ENCODE measurements around the gene PTPRG.

Gene PTPRG

DNA sequence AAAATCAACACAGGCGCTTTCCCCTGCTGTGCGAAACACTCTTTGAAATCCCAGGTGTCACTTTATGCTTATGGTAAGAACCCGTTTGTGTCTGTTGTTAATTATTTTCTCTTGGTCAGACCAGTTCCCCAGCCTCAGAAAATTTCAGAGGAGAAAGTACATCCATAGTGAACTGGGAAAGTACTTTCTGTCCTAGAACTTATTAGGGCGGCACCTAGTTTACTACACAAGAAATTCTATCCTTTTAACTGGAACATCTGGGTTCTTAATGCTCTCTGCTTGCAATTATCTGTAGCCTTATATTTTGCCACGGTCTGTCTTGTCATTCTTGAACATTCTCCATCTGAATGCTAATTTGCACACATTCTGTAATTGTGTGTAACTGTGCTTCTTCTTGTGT is 215.0 kb downstream of the PTPRG start:
- DNase-seq, result no peak

DNA sequence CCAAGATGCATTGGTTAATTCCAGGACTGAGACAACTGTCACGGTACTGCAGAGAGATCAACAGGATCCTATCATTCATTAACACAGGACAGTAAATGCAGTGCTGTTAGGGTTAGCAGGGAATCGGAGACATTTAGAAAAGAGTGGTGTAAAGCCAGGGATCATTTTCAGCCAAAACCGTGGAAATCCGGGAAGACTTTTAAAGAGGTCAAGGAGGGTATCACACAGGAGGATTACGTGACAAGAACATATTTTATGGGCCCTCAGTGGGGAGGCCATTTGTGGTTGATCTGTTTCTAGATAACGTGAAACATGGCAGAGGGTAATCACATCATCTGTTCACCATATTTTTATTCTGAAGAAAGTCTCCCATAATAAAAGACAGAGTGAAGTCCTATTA is 216.1 kb downstream of the PTPRG start:
- no peak for DNase-seq

DNA sequence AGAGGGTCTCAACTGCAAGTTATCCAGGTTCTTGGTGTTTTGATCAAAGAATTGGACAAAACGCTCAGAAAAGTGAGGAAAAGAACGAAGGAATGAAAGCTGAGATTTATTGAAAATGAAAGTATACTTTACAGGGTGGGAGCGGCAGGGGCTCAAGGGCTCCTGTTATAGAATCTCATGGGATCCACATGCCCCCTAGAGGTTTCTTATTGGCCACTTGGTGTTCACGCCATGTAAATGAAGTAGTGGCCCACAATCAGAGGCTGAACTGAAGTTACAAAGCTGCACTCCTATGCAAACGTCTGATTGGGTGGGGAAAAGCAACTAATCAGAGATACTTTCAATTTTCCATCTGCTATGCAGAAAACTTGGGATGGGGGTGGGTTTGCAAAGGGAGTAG is 216.7 kb downstream of the PTPRG start:
- DNase-seq, result no peak

DNA sequence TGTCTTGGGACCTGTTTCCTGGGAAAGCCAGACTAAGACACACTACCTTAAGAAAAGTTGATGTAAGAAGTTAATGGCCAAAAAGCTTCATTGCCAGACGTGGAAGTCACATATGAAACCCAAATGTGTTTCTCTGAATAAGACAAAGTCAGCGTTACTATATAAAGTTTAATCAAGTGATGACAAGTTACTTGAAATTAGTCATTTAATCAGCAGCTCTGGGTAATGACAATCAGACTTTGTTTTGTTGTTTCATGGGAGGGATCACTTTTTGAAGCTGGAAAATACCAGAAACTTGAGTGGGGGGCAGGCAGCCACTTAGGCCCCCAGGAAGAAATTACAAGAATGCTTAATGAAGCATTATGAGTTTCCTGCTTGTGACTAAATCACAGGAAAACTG is 218.6 kb downstream of the PTPRG start:
- DNase-seq, result no peak

DNA sequence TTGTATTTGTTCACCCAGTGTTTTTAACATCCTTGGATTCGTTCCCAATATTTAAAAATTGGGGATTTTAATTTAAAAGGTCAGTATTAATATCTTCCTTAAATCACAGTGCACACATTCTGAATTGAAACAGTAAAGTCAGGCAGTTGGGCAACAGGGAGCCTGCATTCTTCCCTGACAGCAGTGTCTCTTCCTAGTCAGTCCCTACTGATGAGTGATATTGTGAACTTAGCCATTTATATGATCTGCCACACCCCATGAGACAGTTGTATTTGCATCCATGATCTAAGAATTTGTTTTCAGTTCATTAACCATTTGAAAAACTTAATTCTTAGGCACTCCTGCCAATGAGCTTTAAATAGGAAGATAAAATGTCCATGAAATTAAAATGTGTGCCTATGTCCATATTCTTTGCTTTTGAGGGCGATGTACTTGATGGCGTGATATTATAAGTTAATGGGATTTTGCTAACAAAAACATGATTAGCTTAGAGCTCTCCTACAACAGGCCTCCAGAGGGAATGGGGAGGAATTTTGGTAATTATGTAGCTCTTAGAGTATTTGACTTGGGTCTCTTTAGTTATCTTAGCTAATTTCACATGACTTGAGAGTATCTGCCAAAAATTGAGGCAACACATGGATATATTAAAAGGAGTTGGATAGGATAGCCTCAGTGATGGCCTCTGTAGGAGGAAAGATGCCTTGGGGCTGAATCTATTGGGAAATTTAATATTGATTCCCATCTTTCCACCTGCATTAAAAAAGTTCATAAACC is 219.3 kb downstream of the PTPRG start:
- no peak for DNase-seq

DNA sequence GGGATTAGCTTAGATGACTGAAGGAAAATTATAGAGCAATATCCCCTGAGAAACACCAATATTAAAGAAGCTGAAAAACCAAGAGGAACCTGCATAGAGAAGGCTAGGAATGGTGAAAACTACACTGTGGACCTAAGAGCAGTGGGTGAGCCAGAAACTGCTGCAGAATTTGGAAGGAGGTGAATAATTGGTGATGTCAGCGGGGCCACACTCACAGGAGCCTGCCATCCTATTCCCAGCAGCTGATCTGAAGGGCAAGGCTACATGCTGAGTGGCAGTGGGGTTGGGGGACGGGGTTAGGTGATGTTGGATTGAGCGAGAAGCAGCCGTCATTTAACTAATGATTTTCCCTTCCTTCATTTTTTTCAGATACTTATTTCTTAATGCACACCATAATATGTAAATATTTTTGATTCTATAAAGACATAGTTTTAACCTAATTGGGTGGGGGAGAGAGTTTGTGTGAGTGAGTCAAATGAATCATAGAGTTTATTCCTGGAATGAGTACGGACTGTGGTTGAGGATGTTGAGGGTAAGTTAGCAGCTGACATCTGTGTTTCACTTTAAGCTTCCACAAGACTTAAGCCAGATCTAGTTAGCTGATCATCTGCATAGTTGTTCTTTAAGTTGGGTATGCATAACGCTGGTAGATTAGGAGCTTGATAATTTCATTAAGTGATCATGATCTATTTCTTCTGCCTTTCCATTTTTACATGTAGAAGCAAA is 222.8 kb downstream of the PTPRG start:
- DNase-seq, result no peak

DNA sequence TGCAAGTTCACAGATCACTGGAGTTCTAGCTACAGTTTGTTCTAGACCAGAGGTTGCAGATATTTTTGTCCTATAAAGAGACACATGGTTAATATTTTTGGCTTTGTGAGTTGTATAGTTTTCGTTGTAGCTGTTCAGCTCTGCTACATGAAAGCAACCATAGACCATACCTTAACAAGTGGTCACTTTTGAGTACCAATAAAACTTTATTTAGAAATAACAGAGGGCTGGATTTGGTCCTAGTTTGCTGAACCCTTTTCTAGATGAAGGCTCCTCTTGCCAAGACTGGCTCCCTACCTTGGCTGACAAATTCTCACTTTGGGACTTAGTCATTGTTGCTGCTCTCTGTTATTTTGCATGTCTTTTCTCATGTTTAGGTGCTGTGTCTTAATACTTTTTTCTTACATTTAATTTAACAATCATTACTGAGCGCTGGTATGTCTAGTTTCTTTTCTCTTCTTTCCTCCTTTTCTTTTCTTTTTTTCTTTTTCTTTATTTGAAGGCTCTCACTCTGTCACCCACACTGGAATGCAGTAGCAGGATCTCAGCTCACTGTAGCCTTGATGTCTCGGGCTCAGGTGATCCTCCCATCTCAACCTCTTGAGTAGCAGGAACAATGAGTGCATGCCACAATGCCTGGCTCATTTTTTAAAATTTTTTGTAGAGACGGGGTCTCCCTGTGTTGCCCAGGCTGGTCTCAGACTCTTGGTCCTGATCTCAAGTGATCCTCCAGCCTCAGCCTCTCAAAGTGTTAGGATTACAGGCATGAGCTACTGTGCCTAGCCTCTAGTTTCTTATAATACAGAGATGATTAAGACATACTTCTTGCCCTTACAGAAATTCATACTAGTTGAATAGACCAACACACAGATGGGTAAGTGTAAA is 227.5 kb downstream of the PTPRG start:
- DNase-seq, result no peak

DNA sequence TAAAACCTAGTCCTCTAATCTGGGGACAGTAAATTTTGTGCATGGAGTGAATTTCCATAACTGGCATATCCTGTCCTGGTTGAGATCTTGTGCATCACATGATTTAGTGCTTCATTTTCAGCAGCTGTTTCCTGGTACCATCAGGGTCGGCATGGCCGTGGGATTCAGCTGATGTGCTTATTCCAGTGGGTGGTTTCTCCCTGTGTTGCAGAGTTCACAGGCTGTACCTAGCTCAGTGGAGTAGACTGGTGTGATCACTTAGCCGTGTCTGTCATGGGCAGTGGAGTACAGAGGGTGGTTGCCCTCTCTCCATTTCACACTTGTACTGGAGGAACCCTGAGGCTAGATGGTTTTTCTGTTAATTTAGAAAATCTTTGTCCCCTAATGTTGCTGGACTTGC is 228.5 kb downstream of the PTPRG start:
- DNase-seq, result no peak

DNA sequence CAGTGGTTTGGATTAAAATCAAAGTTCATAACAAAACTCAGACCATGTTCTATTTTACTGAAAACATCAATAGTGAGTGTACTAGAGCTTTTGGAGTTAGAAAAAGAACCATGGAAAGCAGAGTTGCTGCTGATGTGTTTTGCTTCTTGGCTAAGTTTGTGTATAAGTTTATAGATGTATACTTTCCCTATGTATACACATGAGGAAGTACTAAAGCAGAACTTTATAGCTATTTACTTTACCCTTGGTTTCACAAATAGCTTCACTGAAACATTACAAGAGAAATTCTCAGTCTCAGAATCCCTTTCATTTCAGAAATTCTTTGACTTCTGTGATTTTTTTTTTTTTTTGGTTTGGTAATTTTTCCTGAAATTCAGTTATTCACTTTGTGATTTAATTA is 229.0 kb downstream of the PTPRG start:
- DNase-seq, result no peak

DNA sequence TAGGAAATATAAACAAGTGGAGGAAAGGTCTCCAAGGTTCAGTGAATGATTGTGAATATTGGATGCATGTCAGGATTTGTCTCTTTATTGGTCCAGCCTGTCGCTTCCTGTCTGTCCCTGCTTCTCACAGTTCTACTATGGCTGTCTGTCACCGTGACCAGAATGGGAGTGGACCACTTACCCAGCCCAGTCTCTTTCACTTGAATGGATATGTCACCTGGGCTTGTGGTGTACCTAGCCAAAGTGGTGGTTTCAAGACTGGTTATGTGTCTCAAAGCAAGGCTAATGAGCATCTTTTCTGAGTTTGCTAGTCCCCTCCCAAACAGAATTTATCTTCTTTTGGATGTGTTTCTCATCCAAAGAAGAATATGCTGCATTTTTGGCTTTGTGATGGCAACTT is 231.7 kb downstream of the PTPRG start:
- DNase-seq, result no peak

DNA sequence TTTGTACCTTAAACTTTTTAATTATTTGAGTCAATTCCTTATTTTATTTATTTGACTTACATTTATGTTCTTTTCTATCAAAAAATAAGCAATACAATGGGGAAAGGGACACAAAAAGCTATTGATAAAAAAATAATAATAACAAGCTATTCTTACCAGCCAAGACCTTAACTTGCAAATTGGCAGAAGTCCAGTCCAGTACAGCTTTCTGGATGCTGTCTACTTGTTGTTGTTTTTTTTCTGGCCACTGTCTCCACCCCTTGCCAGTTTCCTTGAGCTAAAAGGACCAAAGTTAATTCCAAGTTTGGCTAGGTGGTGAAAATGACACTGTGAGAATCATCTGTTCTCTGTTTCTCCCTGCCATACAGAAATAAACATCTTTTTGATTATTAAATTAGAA is 232.2 kb downstream of the PTPRG start:
- DNase-seq, result no peak

DNA sequence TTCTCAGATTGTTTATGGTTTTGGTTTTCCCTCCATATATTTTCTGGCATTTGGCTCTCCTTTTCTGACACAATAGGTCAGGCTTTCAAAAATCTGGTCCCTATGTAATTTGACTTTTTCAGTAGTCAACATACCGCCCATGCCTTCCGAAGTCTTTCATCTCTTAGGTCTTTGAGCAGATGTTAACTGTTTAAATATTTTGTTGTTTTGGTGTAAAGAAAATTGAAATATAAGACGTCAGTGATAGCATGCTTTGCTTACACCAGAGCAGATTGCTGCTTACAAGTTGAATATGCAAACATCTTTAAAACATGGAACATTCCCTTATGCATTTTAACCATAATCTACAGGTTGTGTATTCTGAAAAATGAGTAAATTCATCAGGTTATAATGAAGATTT is 233.0 kb downstream of the PTPRG start:
- no peak for DNase-seq

DNA sequence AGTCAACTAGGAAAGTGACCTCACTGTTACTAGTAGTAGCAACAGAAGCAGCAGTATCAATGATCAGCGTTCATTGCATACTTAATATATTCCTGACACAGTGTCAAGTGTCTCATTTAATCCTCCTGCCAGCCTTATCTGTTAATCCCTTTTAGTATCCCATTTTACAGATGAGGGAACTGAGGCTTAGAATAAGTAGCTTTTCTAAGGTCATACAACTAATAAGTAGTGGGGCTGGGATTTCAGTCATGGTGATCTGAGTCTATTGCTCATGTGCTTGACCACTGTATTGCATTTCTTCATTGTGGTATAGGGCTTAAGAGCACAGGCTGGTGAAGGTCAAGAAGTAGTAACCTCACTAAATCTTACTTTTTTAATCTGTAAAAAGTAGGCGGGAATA is 233.6 kb downstream of the PTPRG start:
- DNase-seq, result no peak

DNA sequence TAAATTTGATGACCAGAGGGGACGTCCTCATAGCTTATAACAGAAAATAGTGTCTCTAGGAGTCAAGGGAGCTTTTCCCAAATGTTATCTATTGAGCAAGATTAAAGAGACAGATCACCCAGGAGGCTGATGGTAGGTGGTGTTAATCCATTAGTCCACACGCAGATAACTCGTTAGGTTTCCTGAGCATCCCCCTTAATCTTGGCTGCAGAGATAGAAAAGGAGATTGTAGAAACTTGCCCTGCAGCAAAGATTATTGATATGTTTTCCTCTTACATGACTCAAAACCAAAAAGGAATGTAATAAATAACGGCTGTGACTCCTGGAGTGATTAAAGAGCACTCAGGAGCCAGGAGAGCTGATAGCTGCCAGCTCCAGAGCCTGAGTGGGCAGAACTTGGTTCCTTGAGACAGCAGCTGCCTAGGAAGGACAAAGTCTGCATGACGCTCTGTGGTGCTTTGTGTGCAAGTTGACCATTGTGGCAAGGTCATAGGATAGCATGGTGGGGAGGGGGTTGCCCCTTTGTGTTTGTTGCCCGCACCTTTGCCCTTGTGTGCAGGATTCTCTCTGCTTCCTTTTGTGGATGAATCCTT is 234.8 kb downstream of the PTPRG start:
- DNase-seq, result no peak

DNA sequence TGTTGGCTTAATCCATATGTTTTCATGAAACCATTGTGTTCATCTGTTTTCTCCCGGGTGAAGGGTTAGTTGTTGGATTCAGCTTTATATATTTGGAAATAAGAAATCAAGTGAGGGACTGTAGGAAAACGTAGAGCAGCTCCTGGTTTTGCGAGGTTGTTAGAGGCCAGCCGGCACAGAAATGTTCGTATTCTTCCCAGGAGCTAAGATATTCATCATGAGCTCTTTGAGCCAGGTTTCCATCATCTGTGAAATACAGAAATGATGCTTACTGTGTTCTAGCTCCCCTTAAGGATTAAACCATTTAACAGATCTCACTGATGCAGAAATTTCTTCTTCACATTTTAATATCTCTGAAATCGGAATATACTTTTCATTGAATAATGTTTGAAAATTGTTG is 235.5 kb downstream of the PTPRG start:
- DNase-seq, result no peak

DNA sequence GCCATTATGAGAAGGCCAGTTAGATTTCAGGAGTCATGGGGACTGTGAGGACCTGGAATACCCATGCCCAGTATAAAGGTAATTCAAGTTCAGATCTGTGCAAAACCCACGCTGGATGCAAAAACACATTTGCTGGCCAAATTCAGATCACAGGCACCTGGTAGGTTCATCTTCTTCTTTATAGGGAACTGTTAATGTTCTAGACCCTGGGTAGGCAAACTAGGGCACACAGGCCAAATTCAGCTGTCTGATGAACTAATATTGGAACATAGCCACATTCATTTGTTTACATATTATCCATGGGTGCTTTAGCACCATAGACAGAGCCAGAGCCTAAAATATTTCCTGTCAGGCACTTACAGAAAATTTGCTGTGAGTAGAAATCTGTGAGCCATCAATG is 241.4 kb downstream of the PTPRG start:
- no peak for DNase-seq

DNA sequence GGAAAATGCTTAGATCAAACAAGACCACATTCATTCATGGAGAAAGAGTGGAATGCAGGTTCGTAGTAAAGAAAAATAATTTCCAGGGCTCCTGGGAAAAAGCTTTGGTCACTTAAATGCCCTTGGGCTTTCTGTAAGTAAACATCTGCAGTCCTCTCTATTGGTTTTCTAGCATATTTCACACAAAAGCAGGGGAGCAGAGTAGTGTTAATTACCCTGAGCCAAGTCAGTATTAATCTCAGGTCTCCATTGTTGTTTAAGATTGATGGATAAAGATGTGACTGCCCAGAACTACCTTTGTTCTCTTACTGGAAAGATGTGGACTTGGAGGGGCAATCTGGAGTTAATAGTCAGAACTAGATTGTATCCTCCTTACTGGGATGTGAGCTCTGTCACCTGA is 242.6 kb downstream of the PTPRG start:
- no peak for DNase-seq

DNA sequence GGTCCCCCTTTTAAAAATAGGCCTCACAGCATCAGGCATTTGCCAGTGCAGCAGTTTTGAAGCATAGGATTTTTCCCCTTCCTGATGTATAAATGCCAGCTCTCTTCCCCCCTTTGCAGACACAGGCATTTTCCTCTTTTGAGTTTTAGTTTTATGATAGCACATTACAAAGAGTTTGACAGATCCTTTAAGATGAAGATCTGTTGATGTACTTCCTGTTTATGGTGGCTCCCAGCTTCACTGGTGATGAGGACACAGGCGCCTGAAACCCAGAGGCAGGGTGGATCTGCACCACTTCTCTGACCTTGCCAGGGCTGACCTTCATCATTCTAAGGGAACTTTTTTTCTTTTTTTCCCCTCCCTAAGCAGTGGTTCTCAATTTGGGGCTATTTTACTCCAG is 243.4 kb downstream of the PTPRG start:
- DNase-seq, result no peak

DNA sequence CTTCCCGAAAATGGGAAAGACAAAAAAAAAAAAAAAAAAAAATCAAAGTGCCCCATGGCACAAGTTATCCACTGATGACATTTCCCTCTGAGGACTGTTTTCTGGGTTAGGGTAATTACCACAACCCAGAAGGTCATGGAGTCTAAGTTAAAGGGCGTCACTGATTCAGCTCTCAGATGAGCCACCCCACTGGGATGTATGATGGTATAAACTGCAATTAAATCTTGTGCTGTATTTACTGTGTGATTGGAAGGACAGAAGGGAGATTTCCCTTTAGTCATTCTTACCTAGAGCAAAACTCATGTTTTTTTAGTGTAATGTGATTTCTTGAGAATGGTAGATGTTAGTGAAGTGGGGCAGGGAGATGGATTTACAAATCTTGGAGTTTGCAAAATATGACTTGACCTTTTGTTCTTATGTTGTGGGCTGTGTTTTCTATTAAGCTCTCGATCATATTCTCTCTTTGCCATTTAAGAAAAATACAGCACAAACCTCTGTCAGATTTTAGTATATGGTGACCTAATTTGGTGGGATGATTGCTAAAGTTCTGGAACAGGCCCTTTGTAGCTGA is 244.2 kb downstream of the PTPRG start:
- DNase-seq, result no peak

DNA sequence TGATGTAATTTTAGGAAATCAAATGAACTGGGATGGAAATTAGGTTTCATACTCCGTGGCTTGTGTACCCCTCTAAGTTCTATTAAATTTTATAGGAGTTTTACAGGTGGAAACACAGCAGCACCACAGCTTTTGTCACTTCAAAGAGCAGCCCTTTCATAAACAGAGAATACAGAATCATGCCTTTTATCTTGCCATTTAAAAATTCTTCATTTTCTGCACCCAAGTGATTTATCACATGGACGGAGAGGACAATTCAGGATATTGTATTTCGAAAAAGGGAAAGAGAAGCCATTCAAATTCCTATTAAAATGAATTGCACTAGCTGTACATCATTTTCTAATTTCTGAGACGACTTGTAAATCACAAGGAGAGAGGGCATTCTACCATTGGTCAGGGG is 245.4 kb downstream of the PTPRG start:
- no peak for DNase-seq

DNA sequence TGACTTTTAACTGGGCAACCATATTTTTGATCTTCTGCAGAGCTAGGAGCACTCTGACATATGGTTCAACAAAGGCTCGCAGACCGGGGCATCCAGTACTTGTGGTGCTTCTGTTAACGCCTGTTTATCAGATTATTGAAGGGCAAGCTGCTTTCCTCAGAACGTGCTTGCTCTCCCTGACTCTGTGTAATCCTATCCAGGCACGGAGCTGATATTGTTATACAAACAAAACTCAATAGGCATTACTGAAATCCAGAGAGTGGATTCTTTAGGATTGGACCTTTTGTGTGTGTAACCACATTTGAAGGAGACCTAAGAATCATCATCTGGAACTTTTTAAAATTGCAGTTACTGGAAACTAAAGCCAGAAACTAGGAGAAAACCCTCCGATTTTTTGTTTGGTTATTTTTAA is 246.5 kb downstream of the PTPRG start:
- DNase-seq, result no peak

DNA sequence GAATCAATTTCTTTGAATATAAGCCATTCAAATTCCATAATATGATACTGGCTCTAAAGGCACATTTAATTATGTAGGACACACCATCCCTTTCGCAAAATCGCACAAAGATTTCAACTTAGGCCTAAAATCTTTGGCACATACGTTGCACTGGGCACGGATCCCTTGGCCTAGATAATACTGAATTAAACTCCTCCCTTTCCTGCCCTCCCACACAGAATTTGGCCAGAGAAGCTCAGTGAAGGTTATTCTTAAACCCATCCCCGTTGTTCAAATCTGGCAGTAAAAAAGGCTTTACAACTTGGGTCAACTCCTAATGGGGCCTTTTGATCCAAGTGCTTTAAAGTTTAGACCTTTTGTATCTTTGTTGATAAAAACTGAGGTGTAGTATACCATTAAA is 247.2 kb downstream of the PTPRG start:
- DNase-seq, result no peak

DNA sequence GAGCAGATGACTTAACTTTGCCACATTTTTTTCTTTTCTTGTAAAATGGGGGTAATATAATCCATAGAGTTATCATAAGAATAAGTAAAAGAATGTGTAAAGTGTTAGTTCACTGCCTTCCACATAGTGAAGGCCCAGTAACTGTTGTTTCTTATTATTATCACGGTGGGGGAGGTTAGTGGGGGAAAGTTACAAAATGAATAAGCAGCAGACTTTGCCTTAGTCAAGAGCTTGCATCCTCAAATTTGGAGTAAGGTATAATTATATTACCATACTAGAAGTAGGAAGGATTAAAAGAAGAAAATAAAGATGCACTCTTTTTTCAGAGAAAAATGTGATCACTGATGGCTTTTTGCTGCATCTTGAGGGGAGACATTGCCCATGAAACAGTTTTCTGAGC is 247.6 kb downstream of the PTPRG start:
- DNase-seq, result no peak
